WTC11 (cell line): ENCODE measurements around the gene ROCK1. TPM values are rescaled to one million over a fixed set of nuclear protein-coding genes. Genes with fewer than 3 reads are reported as not detected.

ENCODE experiments used
- ATAC-seq: fragments of 200-7000 bp; cut with Tn5 transposase; 2 replicates; pipeline ENCODE4 v1.10.0; 2021; ENCODE audit warnings: mild to moderate bottlenecking, moderate library complexity
- CTCF ChIA-PET: fragments of 300-600 bp; sonication (Branson Sonifier 250); formaldehyde crosslinking; loops from one replicate; lab custom pipeline; 2021; ENCODE audit warnings: antibody characterized with exemption; lab: Charles Lee
- POLR2A ChIA-PET: fragments of 350-600 bp; sonication (Branson Sonifier 250); formaldehyde crosslinking; loops from one replicate; lab custom pipeline; 2021; ENCODE audit warnings: antibody characterized with exemption; lab: Charles Lee
- DNase-seq: peaks from one replicate; pipeline ENCODE4 v3.0.0; 2021; ENCODE audit warnings: low spot score
- H3K27ac Mint-ChIP-seq: 2 replicates; pipeline ENCODE4 v1.8.0; 2021; ENCODE audit warnings: mixed read lengths
- H3K27me3 Mint-ChIP-seq: 2 replicates; pipeline ENCODE4 v1.8.0; 2021; ENCODE audit warnings: low read depth, mild to moderate bottlenecking, moderate library complexity, mixed read lengths
- H3K36me3 Mint-ChIP-seq: 2 replicates; pipeline ENCODE4 v1.8.0; 2021; ENCODE audit warnings: mixed read lengths
- H3K4me1 Mint-ChIP-seq: 2 replicates; pipeline ENCODE4 v1.8.0; 2022; ENCODE audit warnings: mixed read lengths
- H3K4me3 Mint-ChIP-seq: 2 replicates; pipeline ENCODE4 v1.8.0; 2021; ENCODE audit warnings: mild to moderate bottlenecking, moderate library complexity, mixed read lengths
- H3K9me3 Mint-ChIP-seq: 2 replicates; pipeline ENCODE4 v1.8.0; 2021; ENCODE audit warnings: mixed read lengths
- AR ChIP-seq: fragments of 250-450 bp; sonication (Bioruptor Pico); IDR thresholded peaks from 2 replicates; pipeline ENCODE4 v1.9.0; 2021; ENCODE audit warnings: mild to moderate bottlenecking
- CREB1 ChIP-seq: sonication (generic); formaldehyde crosslinking; IDR thresholded peaks from 2 replicates; pipeline ENCODE4 v1.8.0; 2023; ENCODE audit warnings: mild to moderate bottlenecking, missing genetic modification reagents
- CREM ChIP-seq: sonication (generic); formaldehyde crosslinking; IDR thresholded peaks from 2 replicates; pipeline ENCODE4 v1.8.1; 2022; ENCODE audit warnings: mild to moderate bottlenecking, missing genetic modification reagents, moderate library complexity
- EMX1 ChIP-seq: fragments of 250-450 bp; sonication (Bioruptor Pico); IDR thresholded peaks from 2 replicates; pipeline ENCODE4 v1.8.0; 2021; ENCODE audit warnings: mild to moderate bottlenecking
- ETV6 ChIP-seq: sonication (generic); formaldehyde crosslinking; IDR thresholded peaks from 2 replicates; pipeline ENCODE4 v1.8.1; 2022; ENCODE audit warnings: mild to moderate bottlenecking, missing genetic modification reagents
- FOXJ3 ChIP-seq: sonication (generic); formaldehyde crosslinking; IDR thresholded peaks from 2 replicates; pipeline ENCODE4 v1.9.0; 2021; ENCODE audit warnings: missing genetic modification reagents, mild to moderate bottlenecking, borderline replicate concordance
- FOXK1 ChIP-seq: sonication (generic); formaldehyde crosslinking; IDR thresholded peaks from 2 replicates; pipeline ENCODE4 v1.8.0; 2022; ENCODE audit warnings: mild to moderate bottlenecking, moderate library complexity, missing genetic modification reagents
- FOXP1 ChIP-seq: sonication (generic); formaldehyde crosslinking; IDR thresholded peaks from 2 replicates; pipeline ENCODE4 v1.8.0; 2022; ENCODE audit warnings: missing genetic modification reagents, mild to moderate bottlenecking, moderate library complexity, borderline replicate concordance
- HMGA2 ChIP-seq: fragments of 250-450 bp; sonication (Bioruptor Pico); IDR thresholded peaks from 2 replicates; pipeline ENCODE4 v1.4.0; 2021; ENCODE audit warnings: mild to moderate bottlenecking, moderate library complexity
- HMGXB4 ChIP-seq: sonication (generic); formaldehyde crosslinking; IDR thresholded peaks from 2 replicates; pipeline ENCODE4 v1.8.1; 2023; ENCODE audit warnings: mild to moderate bottlenecking, moderate library complexity, missing genetic modification reagents
- TCF7 ChIP-seq: sonication (generic); formaldehyde crosslinking; IDR thresholded peaks from 2 replicates; pipeline ENCODE4 v1.8.0; 2022; ENCODE audit warnings: mild to moderate bottlenecking, low read depth, missing genetic modification reagents, moderate library complexity
- TEAD4 ChIP-seq: sonication (generic); formaldehyde crosslinking; IDR thresholded peaks from 2 replicates; pipeline ENCODE4 v1.8.0; 2022; ENCODE audit warnings: mild to moderate bottlenecking, missing genetic modification reagents
- ZNF416 ChIP-seq: fragments of 250-450 bp; sonication (Bioruptor Pico); IDR thresholded peaks from 2 replicates; pipeline ENCODE4 v1.9.0; 2021; ENCODE audit warnings: mild to moderate bottlenecking, inconsistent platforms
- total RNA-seq: library from RNA; stranded (reverse); gene quantifications from 3 replicates; pipeline ENCODE4 v1.2.3, GENCODE V29; 2021
- TF ChIP-seq, protein P1 (sequence below): fragments of 250-450 bp; sonication (Bioruptor Pico); IDR thresholded peaks from 2 replicates; pipeline ENCODE4 v1.8.0; 2021; ENCODE audit warnings: mild to moderate bottlenecking
- TF ChIP-seq, protein P2 (sequence below): sonication (generic); formaldehyde crosslinking; conservative IDR thresholded peaks from 2 replicates; pipeline ENCODE4 v1.8.1; 2022; ENCODE audit warnings: mild to moderate bottlenecking, missing genetic modification reagents
- TF ChIP-seq, protein P3 (sequence below): sonication (generic); formaldehyde crosslinking; IDR thresholded peaks from 2 replicates; pipeline ENCODE4 v1.8.1; 2023; ENCODE audit warnings: mild to moderate bottlenecking, missing genetic modification reagents, moderate library complexity
- TF ChIP-seq, protein P4 (sequence below): sonication (generic); formaldehyde crosslinking; IDR thresholded peaks from 2 replicates; pipeline ENCODE4 v1.8.1; 2023; ENCODE audit warnings: mild to moderate bottlenecking, missing genetic modification reagents

The ROCK1 gene
- total RNA-seq, 1 experiment from 2014 or later = 42.2 TPM

- Mint-ChIP-seq H3K27ac (no peak overlapping the region), H3K4me1 (peaks cover 5% of the 10 kb centered on the region), H3K4me3 (no peak overlapping the region), H3K36me3 (0 out of 2 replicates have a peak, but pooled peaks cover 3% of the 10 kb centered on the region), H3K27me3 (no peaks in the 10 kb centered on the region), H3K9me3 (no peaks in the 10 kb centered on the region)
- ATAC-seq (no peak), DNase-seq (no peak)
- TF ChIP-seq FOXP1 (CRISPR knock-in tag) (no peak), ZNF416 (no peak), CREM (CRISPR knock-in tag) (no peak), HMGA2 (CRISPR knock-in tag) (no peak), CREB1 (no peak), EMX1 (no peak), TEAD4 (no peak), FOXJ3 (CRISPR knock-in tag) (no peak), HMGXB4 (CRISPR knock-in tag) (no peak), TCF7 (CRISPR knock-in tag) (no peak)
- TF ChIP-seq, protein P1, sequence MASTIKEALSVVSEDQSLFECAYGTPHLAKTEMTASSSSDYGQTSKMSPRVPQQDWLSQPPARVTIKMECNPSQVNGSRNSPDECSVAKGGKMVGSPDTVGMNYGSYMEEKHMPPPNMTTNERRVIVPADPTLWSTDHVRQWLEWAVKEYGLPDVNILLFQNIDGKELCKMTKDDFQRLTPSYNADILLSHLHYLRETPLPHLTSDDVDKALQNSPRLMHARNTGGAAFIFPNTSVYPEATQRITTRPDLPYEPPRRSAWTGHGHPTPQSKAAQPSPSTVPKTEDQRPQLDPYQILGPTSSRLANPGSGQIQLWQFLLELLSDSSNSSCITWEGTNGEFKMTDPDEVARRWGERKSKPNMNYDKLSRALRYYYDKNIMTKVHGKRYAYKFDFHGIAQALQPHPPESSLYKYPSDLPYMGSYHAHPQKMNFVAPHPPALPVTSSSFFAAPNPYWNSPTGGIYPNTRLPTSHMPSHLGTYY (CRISPR knock-in tag) = no peak
- TF ChIP-seq, protein P2, sequence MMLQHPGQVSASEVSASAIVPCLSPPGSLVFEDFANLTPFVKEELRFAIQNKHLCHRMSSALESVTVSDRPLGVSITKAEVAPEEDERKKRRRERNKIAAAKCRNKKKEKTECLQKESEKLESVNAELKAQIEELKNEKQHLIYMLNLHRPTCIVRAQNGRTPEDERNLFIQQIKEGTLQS (CRISPR knock-in tag) = no peak
- CTCF ChIA-PET = no interaction called here
- POLR2A ChIA-PET = no interaction called here
Observed at GRCh38 chr18:21063011-21063410, 48.6 kb downstream of the ROCK1 start.

GRCh38 chr18:21057112-21057511, 54.5 kb downstream of the ROCK1 start:
- H3K4me1 Mint-ChIP-seq = peaks cover 2% of the 10 kb centered on the region; the same call in 1 of the 2 replicates
- TF ChIP-seq, protein P3, sequence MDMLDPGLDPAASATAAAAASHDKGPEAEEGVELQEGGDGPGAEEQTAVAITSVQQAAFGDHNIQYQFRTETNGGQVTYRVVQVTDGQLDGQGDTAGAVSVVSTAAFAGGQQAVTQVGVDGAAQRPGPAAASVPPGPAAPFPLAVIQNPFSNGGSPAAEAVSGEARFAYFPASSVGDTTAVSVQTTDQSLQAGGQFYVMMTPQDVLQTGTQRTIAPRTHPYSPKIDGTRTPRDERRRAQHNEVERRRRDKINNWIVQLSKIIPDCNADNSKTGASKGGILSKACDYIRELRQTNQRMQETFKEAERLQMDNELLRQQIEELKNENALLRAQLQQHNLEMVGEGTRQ = no peak
- TF ChIP-seq FOXP1 (CRISPR knock-in tag) (no peak), FOXK1 (CRISPR knock-in tag) (no peak), AR (no peak), ETV6 (CRISPR knock-in tag) (no peak)
- TF ChIP-seq, protein P4, sequence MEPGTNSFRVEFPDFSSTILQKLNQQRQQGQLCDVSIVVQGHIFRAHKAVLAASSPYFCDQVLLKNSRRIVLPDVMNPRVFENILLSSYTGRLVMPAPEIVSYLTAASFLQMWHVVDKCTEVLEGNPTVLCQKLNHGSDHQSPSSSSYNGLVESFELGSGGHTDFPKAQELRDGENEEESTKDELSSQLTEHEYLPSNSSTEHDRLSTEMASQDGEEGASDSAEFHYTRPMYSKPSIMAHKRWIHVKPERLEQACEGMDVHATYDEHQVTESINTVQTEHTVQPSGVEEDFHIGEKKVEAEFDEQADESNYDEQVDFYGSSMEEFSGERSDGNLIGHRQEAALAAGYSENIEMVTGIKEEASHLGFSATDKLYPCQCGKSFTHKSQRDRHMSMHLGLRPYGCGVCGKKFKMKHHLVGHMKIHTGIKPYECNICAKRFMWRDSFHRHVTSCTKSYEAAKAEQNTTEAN (CRISPR knock-in tag) = no peak
- ATAC-seq (no peak), DNase-seq (no peak)
- H3K36me3 Mint-ChIP-seq = 0 out of 2 replicates have a peak, but pooled peaks cover 3% of the 10 kb centered on the region
- H3K4me3 Mint-ChIP-seq = no peak overlapping the region
- ChIA-PET POLR2A (interaction anchor here (0.6 kb wide), 1 partner anchor 420 kb away, joined by 4 read pairs; no protein-coding TSS in a partner anchor), CTCF (no interaction called here)
- no peaks in the 10 kb centered on the region for H3K27me3 Mint-ChIP-seq
- H3K9me3 Mint-ChIP-seq = no peaks in the 10 kb centered on the region
- no peak overlapping the region for H3K27ac Mint-ChIP-seq
